ENCODE measurements around the gene BTBD9.

BTBD9 gene

DNA sequence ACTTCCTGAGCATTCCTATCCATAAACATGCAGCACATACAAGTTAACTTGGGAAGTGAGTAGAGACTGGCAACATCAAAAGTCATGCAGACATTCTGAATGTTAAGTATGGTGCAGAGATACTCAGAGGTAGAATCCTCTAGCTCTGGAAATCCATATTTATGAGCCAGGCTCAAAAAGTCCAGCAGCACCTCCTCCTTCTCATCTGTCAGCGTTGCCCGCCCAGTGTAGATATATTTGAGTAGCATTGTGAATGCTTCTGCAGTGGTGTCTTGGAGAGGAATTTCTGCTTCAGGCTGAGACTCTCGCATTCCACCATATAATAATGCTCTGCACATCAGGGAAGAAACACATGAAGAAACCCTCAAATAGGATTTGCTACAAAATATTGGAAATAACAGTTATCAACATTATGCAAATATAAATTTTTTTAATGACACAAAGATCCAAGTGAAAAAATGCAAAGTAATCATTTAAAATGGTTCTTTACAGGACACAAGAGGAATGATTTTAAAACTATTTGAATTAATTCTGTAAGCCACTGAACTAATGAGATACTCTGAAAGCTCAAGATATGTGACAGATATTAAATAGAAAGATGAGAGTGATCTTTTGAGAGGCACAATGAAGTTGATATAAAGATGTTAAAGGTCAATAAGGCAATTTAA, 45.6 kb downstream of the BTBD9 start:
- no peak for DNase-seq (ENCODE audit: low spot score)

DNA sequence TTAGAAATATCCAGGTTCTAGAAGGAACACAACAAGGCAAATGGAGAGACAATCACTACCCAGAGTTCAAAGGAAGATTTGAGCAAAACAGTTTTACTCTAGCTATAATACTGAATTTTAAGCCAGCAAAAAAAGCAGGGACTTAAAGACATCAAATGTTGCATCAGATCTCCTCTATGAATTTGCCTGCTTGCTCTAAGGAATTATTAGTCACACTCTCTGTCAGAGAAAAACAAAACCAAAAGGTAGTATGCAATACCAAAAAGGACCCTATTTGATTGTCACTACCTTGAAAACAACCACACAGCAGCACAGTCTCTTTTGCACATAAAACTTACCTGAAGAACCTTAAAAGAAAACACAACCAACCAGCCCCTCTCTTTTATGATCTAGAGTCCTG, 46.3 kb downstream of the BTBD9 start:
- DNase-seq (ENCODE audit: low spot score) = no peak

DNA sequence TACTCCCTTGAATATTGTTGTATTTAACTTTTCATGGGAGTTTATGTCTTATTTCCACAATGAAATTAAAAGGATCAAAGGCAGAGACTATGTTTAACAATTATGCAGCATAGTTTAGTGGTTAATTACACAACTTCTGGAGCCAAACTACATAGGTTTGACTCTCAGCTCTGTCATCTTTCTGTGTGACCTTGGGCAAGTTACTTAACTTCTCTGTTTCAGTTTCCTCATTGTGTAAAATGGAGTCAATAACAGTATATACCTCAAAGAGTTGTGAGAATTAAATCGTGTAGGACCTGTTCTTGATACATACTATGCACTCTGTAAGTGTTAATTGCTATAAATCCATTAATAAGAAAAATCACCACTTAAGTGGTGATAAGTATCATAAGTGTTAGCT, 48.3 kb downstream of the BTBD9 start:
- no peak for DNase-seq (ENCODE audit: low spot score)

DNA sequence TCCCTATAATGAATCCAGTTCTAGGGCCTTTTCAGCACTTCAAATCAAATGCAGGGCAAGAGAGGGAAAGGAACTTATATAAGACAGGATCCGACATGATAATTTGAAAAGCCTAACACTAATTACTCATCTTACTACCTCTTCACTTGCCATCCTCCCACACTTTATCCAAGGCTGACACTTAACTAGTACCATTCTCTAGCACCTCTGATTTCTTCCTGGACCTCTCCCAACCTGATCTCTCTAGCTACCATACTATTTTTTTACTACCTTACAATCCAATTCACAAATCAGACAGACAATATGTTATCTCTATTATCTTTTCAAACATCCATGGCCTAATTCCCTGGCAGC, 50.4 kb downstream of the BTBD9 start:
- DNase-seq (ENCODE audit: low spot score) = no peak

GRCh38 chr6:38588631-38589366, 50.9 kb downstream of the BTBD9 start:
- DNase-seq (ENCODE audit: low spot score) = no peak

GRCh38 chr6:38587766-38588362, 51.9 kb downstream of the BTBD9 start:
- no peak for DNase-seq (ENCODE audit: low spot score)

GRCh38 chr6:38586992-38587391, 52.7 kb downstream of the BTBD9 start:
- DNase-seq (ENCODE audit: low spot score) = no peak

GRCh38 chr6:38584731-38585130, 55.0 kb downstream of the BTBD9 start:
- DNase-seq (ENCODE audit: low spot score) = no peak

GRCh38 chr6:38583523-38583922, 56.2 kb downstream of the BTBD9 start:
- DNase-seq (ENCODE audit: low spot score) = no peak

DNA sequence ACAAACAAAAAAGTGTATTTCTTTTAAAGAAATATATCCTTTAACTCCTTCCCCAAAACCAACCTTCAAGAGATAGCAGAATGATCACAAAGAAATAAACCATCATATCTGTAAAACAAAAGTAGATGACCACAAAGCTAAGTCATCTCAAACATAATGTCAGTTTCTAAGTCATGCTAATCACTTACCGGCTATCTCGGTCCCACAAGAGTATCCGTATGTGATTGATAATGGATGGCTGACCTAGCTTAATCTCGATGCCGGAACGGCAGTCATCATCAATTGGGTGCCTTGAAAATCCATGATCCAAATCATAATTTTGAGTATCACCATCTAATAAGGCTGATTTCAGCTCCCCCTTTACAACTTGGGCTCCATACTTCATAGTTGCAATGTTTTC, 59.7 kb downstream of the BTBD9 start:
- DNase-seq (ENCODE audit: low spot score) = no peak

DNA sequence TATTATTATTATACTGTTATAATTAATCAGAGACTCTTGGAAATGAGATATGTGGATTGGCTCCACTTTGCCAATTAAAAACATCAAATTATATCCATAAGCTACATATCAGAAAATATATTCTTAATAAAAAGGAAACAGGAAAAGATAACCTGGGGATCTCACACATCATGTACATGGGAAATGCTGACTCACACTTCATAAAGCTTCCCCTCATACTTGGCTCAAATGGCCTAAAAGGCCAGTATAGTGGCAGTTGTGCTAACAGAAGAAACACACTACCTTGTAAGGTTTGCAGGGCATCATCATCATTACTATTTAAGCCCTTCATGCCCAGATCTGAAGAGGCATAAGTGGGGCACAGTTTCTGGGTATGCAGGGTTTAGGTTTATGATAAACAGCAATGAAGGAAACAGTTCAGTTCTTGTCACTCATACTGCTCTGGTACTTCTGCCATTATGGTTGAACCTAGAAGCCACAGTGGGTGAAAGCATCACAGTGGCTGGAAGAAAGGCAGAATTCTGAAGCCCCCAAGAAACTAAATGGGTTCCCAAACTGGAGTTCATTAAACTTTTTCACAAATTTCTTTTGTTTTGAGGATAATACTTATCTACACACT, 60.6 kb downstream of the BTBD9 start:
- DNase-seq (ENCODE audit: low spot score) = no peak

DNA sequence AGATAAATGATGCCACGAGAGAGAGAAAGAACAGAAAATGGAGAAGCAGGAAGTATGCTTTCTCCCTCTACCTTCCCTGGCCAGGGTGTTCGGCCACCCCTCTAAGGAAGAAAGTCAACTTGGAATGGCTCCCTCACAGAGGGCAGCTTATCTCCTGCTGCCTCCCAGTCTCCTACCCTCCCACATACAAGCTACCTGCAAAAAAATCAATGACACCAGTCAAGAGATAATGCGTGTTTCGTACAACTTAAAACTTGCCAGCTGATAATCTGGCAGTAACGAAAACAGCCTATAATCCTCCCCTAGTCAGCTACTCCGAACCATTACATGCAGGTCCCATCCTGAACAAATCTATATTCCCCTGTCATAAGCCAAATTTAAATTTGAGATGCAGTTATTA, 61.7 kb downstream of the BTBD9 start:
- DNase-seq (ENCODE audit: low spot score) = no peak

DNA sequence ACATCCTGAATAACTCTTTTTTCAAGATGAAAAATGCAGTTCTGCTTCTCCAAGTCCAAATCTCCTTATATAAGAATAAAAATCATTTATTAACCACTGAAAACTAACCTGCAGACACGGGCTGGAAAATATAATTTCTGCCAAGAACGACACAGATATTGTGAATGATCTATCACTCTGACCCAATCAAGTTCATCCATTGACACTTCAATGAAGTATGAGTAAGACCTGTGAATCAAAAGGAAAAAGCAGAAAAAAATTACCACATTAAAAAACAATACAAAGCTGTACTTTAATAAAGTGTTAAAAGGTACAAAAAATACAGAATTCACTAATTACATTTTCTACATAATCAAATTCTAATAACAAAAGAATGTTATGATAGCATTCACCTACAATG, 62.2 kb downstream of the BTBD9 start:
- no peak for DNase-seq (ENCODE audit: low spot score)

DNA sequence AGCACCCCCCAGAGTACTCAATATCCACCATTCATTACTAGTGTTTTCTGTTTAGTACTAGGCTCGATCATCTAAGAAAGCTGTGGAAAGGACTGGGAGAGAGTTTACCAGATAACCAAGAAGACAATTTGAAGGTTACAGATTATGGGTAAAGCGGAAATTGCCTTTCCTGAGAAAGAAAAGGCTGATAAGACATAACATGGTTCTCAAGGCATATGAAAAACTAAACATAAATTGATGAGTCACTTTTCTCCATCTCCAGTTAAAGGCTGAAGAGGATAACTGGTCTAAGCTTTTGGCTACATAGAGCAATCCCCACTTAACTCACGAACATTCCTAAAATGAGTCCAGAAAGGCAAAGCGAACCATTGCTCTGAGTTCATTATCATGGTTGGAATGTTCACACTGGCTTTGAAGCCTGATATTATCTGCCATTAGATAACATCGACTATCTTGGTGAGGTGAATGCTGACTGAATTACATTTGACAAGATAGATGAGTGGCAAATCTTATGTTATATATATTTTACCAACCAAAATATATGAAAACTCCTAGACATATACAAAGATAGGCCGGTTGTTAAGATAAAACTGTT, 65.8 kb downstream of the BTBD9 start:
- DNase-seq (ENCODE audit: low spot score) = no peak

DNA sequence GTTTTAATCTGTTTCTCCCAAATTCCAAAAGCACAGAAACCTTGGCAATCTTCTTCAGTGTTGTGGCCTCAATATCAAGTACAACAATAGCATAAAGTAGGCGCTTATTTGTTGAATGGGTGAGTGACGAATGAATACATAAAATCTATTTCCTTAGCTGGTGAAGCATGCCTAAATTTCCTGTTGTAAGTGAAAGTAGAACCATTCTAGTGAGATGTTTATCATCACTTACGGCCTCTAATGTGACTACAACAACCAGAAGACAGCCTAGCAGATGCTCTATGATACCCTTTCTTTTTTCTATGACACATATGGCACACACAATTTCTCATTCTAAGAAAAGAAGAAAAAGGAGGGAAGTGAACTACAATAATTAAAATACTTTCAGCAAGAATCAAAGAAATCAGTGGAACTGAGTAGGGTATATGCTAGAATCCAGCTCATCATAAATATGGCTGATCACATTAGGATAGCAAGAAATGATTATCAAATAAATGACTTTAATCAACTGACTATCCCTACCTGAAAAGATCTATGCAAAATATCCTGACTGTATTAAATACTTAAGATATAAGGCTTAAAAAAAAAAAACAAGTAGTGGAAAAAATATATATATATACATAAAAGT, 67.4 kb downstream of the BTBD9 start:
- DNase-seq (ENCODE audit: low spot score) = no peak

DNA sequence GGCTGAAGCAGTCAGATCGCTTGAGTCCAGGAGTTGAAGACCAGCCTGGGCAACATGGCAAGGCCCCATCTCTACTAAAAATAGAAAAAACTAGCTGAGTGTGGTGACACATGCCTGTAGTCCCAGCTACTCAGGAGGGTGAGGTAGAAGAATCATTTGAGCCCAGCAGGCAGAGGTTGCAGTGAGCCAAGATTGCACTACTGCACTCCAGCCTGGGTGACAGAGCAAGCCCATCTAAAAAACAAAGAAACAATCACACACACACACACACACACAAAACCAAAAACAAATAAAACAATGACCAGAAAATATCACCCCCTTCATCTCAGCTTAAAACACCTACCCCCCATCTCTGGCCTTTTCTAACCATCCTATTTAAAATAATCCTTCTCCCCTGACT, 68.0 kb downstream of the BTBD9 start:
- no peak for DNase-seq (ENCODE audit: low spot score)

- peak; percentile 68 for DNase-seq (ENCODE audit: low spot score)
These were observed 69.0 kb downstream of the BTBD9 start for GRCh38 chr6:38570750-38571149.

GRCh38 chr6:38567436-38567835, 72.3 kb downstream of the BTBD9 start:
- DNase-seq (ENCODE audit: low spot score) = peak; percentile 30

DNA sequence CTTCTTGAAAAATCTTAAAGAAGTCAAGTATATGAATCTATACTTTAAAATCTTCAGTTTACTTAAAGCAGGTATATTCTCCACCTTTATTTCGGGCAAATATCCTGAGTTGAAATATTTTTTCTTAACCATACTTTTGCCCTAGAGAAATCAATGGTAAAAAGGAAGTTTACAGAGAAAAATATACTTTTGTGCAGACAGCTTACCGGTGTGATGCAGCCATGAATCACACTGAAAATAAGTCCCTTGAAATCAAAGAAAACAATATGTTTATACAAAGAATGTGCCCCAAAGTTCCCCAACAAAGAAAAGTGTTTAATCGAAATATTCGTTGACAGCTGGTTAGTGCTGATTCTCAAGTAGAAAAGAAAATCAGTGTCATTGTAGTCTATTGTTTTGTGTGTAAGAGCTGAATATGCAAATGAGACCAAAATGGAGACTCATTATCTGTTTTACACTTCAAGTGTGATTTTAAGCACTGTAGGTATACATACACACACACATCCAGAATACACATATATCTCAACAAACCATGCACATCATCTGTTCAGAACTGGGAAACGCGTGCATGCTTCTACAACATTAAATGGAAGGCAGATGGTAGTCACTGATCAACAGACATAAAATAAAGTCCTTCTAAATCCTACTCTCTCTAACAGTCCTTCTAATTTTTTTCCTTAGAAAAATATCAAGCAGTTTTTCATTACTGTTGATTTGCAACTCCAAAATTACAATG, 73.3 kb downstream of the BTBD9 start:
- DNase-seq (ENCODE audit: low spot score) = peak; percentile 41

GRCh38 chr6:38564301-38564700, 75.4 kb downstream of the BTBD9 start:
- no peak for DNase-seq (ENCODE audit: low spot score)

DNA sequence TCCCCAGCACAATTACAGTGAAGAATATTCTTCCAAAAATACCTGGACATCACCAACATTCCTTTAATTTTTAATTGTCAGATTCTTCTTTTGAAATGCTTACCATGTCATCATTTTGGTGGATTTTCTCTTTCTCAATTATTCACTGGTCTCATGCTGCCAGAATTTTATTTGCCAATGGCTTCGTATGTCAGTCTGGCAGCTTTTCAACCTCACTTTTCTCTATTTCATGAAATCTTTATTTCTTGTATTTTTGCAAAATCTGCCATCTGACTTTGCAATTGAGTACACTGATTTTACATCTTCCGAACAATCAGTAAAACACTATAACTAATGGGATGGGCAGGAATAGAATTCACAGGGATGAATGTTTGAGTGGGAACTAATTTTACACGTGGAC, 84.1 kb downstream of the BTBD9 start:
- DNase-seq (ENCODE audit: low spot score) = no peak
